Suprapubic skin (tissue), 4 donors: ENCODE data around the gene COMMD6. TPM values are rescaled to one million over a fixed set of nuclear protein-coding genes. Genes with fewer than 3 reads are reported as not detected.

ENCODE experiments used
- DNase-seq, 2 donors: peaks; one replicate each; pipeline ENCODE4 v3.0.0-alpha.2; 2019; ENCODE audit warnings: low spot score in 2 of 2
- H3K27ac ChIP-seq: fragments of 200-600 bp; sonication (generic); one replicate; pipeline ENCODE4 v1.5.1; 2019
- H3K27me3 ChIP-seq: fragments of 200-600 bp; sonication (generic); one replicate; pipeline ENCODE4 v1.5.1; 2019
- H3K36me3 ChIP-seq: fragments of 200-600 bp; sonication (generic); one replicate; pipeline ENCODE4 v1.5.1; 2019
- H3K4me1 ChIP-seq: fragments of 200-600 bp; sonication (generic); one replicate; pipeline ENCODE4 v1.5.1; 2019
- H3K4me3 ChIP-seq: fragments of 200-600 bp; sonication (generic); one replicate; pipeline ENCODE4 v1.5.1; 2019; ENCODE audit warnings: mild to moderate bottlenecking
- H3K9me3 ChIP-seq: fragments of 200-600 bp; sonication (generic); one replicate; pipeline ENCODE4 v1.5.1; 2019
- EP300 ChIP-seq: sonication (generic); formaldehyde crosslinking; IDR thresholded peaks from one replicate; pipeline ENCODE4 v1.6.1; 2017; ENCODE audit warnings: antibody characterized with exemption
- POLR2A ChIP-seq, 2 donors: fragments of 450-650 bp; IDR thresholded peaks; one replicate each; pipeline ENCODE4 v1.6.1; 2017; ENCODE audit warnings: antibody characterized with exemption in 2 of 2, mild to moderate bottlenecking in 2 of 2, moderate library complexity in 2 of 2
- POLR2AphosphoS5 ChIP-seq, 3 donors: sonication (generic); formaldehyde crosslinking; IDR thresholded peaks; one replicate each; pipeline ENCODE4 v1.6.1; 2017; ENCODE audit warnings: antibody characterized with exemption in 3 of 3
- WGBS: methylation state at CpG from one replicate; pipeline ENCODE4 v1.1.5; 2018; 5-methylcytosine and 5-hydroxymethylcytosine counted together
- total RNA-seq, 4 donors: library from RNA; depleted of rRNA; stranded (reverse); fragments of >200 nt; gene quantifications; one replicate each; pipeline ENCODE4 v1.1.0, GENCODE V29; 2016
- TF ChIP-seq, protein P1 (sequence below), 2 donors: fragments of 200-600 bp in 1 of 2; fragments of 450-650 bp in 1 of 2; sonication (generic) in 1 of 2; IDR thresholded peaks; one replicate each; pipeline ENCODE4 v1.5.1; 2016 to 2019; ENCODE audit warnings: antibody characterized with exemption in 2 of 2, mild to moderate bottlenecking in 1 of 2, moderate library complexity in 1 of 2

COMMD6 gene
- total RNA-seq, 4 donors from 2014 or later = 26.6 to 71.0 (median 42.2) TPM

DNA sequence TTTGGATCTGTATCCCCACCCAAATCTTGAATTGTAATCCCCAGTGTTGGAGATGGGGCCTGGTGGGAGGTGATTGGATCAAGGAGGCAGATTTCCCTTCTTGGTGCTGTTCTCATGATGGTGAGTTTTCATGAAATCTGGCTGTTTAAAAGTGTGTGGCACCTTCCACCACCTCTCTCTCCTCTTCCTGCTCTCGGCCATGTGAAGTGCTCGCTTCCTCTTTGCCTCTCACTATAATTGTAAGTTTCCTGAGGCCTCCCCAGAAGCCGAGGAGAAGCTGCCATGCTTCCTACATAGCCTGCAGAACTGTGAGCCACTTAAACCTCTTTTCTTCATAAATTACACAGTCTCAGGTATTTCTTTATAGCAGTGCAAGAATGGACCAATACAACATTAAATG is 15.7 kb downstream of the COMMD6 start:
- Histone ChIP-seq H3K4me3 (no peak overlapping the region), H3K27me3 (no peaks in the 10 kb centered on the region), H3K4me1 (no peaks in the 10 kb centered on the region), H3K36me3 (peaks cover 9% of the 10 kb centered on the region), H3K27ac (no peak overlapping the region), H3K9me3 (peaks cover 5% of the 10 kb centered on the region)
- TF ChIP-seq EP300 = no peak
- no peak for TF ChIP-seq POLR2A (IDR thresholded peaks at IDR 0.05)
- no peak for TF ChIP-seq POLR2AphosphoS5 (IDR thresholded peaks at IDR 0.05)
- TF ChIP-seq, protein P1, sequence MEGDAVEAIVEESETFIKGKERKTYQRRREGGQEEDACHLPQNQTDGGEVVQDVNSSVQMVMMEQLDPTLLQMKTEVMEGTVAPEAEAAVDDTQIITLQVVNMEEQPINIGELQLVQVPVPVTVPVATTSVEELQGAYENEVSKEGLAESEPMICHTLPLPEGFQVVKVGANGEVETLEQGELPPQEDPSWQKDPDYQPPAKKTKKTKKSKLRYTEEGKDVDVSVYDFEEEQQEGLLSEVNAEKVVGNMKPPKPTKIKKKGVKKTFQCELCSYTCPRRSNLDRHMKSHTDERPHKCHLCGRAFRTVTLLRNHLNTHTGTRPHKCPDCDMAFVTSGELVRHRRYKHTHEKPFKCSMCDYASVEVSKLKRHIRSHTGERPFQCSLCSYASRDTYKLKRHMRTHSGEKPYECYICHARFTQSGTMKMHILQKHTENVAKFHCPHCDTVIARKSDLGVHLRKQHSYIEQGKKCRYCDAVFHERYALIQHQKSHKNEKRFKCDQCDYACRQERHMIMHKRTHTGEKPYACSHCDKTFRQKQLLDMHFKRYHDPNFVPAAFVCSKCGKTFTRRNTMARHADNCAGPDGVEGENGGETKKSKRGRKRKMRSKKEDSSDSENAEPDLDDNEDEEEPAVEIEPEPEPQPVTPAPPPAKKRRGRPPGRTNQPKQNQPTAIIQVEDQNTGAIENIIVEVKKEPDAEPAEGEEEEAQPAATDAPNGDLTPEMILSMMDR (IDR thresholded peaks at IDR 0.05) = no peak
- WGBS = 91% methylated on average over 3 of the region's 3 CpGs
- DNase-seq = no peak

- DNase-seq = no peak
- peaks cover 5% of the 10 kb centered on the region for H3K9me3 ChIP-seq
- H3K4me1 ChIP-seq = no peaks in the 10 kb centered on the region
- no peak overlapping the region for H3K4me3 ChIP-seq
- no peaks in the 10 kb centered on the region for H3K36me3 ChIP-seq
- no peak overlapping the region for H3K27ac ChIP-seq
- no peak for TF ChIP-seq POLR2A (IDR thresholded peaks at IDR 0.05)
- no peak for TF ChIP-seq EP300
- no peak for TF ChIP-seq POLR2AphosphoS5 (IDR thresholded peaks at IDR 0.05)
- TF ChIP-seq, protein P1 (IDR thresholded peaks at IDR 0.05) = no peak
- no peaks in the 10 kb centered on the region for H3K27me3 ChIP-seq
- WGBS = 98% methylated on average over 5 of the region's 30 CpGs
Observed at GRCh38 chr13:75518439-75519088, 19.1 kb downstream of the COMMD6 start.

DNA sequence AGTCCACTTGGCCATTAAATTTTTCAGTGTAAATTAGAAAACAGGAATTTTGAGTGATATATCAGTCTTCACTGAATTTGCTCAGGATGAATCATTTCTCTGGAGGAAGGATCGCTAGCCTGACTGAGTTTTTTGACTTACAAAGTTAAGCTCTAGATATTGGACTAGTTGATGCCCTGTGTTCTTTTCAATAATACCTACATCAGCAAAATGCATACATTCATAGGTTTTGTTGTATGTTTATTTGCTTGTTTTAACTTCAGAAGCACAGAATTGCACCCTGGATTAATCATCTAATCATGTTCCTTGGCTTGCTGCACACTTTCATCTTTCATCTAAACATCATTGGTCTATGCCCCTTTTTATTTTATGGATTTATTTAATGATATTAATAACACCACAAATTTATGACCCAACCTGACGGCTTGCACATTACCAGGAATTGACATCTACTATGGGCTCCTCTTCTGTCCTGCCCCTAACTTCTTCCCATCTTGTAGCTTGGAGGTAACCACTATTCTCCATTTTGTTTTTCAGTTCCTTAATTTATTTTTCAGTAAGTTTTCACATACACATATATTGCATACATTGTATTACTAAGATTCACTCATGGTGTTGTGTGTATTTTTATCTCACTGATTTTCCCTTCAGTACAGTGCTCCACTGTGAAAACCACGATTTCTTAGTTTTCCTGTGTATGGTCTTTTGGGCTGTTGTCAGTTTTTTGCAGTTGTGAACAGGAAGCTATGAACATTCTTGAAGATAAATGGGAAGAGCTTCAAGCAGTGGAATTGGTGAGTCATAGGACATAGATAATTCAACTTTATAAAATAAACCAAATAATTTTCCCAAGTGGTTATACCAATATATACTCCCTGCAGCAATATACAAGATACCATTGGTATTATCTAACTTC is 23.3 kb downstream of the COMMD6 start:
- no peak overlapping the region for H3K4me3 ChIP-seq
- H3K4me1 ChIP-seq = no peaks in the 10 kb centered on the region
- H3K27ac ChIP-seq = no peak overlapping the region
- 89% methylated on average over 3 of the region's 3 CpGs for WGBS
- TF ChIP-seq EP300 (no peak), POLR2AphosphoS5 (IDR thresholded peaks at IDR 0.05) (no peak), POLR2A (IDR thresholded peaks at IDR 0.05) (no peak)
- TF ChIP-seq, protein P1 (IDR thresholded peaks at IDR 0.05) = no peak
- H3K36me3 ChIP-seq = no peaks in the 10 kb centered on the region
- H3K9me3 ChIP-seq = no peaks in the 10 kb centered on the region
- no peak for DNase-seq
- no peaks in the 10 kb centered on the region for H3K27me3 ChIP-seq

DNA sequence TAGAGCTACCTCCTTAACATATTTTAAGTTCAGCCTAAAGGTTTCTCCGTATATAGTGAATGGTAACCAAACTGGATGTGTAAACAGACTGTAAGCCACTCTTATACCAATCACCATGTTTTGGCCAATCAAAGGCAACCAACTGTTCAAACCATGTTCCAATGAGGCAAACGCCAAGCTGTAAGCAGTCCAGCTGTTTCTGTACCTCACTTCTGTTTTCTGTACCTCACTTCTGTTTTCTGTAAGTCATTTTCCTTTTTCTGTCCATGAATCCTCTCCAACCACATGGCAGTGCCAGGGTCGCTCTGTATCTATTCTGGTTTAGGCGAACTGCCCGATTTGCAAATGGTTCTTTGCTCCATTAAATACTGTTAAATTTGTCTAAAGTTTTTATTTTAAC is 24.4 kb downstream of the COMMD6 start:
- H3K4me1 ChIP-seq = no peaks in the 10 kb centered on the region
- no peaks in the 10 kb centered on the region for H3K9me3 ChIP-seq
- no peak overlapping the region for H3K27ac ChIP-seq
- H3K27me3 ChIP-seq = no peaks in the 10 kb centered on the region
- TF ChIP-seq EP300 (no peak), POLR2A (IDR thresholded peaks at IDR 0.05) (no peak), POLR2AphosphoS5 (IDR thresholded peaks at IDR 0.05) (no peak)
- TF ChIP-seq, protein P1 (IDR thresholded peaks at IDR 0.05) = no peak
- no peak overlapping the region for H3K4me3 ChIP-seq
- no peaks in the 10 kb centered on the region for H3K36me3 ChIP-seq
- DNase-seq = no peak
- WGBS = 89% methylated on average over 5 of the region's 5 CpGs

DNA sequence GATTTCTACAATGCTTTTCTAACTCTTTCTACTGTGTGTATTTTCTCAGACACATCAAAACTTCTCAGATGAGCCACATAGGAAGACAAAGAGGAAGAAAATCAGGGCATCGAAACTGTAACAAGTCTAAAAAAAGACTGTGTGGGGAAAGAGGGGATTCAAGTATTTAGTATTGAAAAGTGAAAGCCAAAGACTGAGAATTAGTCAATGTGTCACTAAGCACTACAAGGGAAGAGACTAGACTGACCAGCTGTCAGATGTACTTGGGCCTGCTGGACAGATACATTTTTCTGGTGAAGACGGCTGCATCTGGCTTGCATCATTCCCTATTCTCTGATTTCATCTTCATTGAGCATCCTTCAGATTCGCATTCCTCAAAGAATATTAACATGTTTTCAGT is 25.4 kb downstream of the COMMD6 start:
- TF ChIP-seq POLR2AphosphoS5 (IDR thresholded peaks at IDR 0.05) (no peak), EP300 (no peak), POLR2A (IDR thresholded peaks at IDR 0.05) (no peak)
- TF ChIP-seq, protein P1 (IDR thresholded peaks at IDR 0.05) = no peak
- 76% methylated on average over 3 of the region's 3 CpGs for WGBS
- Histone ChIP-seq H3K4me3 (no peak overlapping the region), H3K27me3 (no peaks in the 10 kb centered on the region), H3K9me3 (no peaks in the 10 kb centered on the region), H3K4me1 (no peaks in the 10 kb centered on the region), H3K27ac (no peak overlapping the region), H3K36me3 (no peaks in the 10 kb centered on the region)
- DNase-seq = no peak
